Thoracic aorta (tissue), 2 donors: ENCODE measurements around the gene KCNJ11. TPM values are rescaled to one million over a fixed set of nuclear protein-coding genes. Genes with fewer than 3 reads are reported as not detected.

Source experiments
- ATAC-seq: fragments of 150-250 bp; one replicate; pipeline ENCODE4 v1.8.0; 2017; ENCODE audit warnings: low read depth; ENCODE audit not compliant: insufficient number of reproducible peaks, low FRiP score
- DNase-seq: peaks from one replicate; pipeline ENCODE4 v3.0.0-alpha.2; 2020; ENCODE audit warnings: low spot score
- H3K27ac ChIP-seq, 2 donors: fragments of 200-600 bp; sonication (generic); 1 replicate in 1 of 2; 2 replicates in 1 of 2; pipeline ENCODE4 v1.5.1; 2016; ENCODE audit warnings: mild to moderate bottlenecking in 2 of 2, moderate library complexity in 2 of 2
- H3K27me3 ChIP-seq: fragments of 200-600 bp; sonication (generic); replicated peaks from 2 replicates; pipeline ENCODE4 v1.6.0; 2016; ENCODE audit warnings: mild to moderate bottlenecking; ENCODE audit not compliant: insufficient read depth
- H3K36me3 ChIP-seq: fragments of 200-600 bp; sonication (generic); one replicate; pipeline ENCODE4 v1.5.1; 2016
- H3K4me1 ChIP-seq, 2 donors: fragments of 200-600 bp; sonication (generic); 1 replicate in 1 of 2; 2 replicates in 1 of 2; pipeline versions ENCODE4 v1.5.1 to v1.6.0; 2016; ENCODE audit warnings: low read depth in 2 of 2, mild to moderate bottlenecking in 1 of 2; ENCODE audit not compliant: control insufficient read depth in 1 of 2
- H3K4me3 ChIP-seq: fragments of 200-600 bp; sonication (generic); 2 replicates; pipeline ENCODE4 v1.5.1; 2016; ENCODE audit warnings: mild to moderate bottlenecking
- H3K9me3 ChIP-seq: fragments of 200-600 bp; sonication (generic); 2 replicates; pipeline ENCODE4 v1.5.1; 2016
- CTCF ChIP-seq: fragments of 200-600 bp; sonication (generic); IDR thresholded peaks from one replicate; pipeline ENCODE4 v1.5.1; 2019; ENCODE audit warnings: antibody characterized with exemption
- total RNA-seq, 2 donors: library from RNA; depleted of rRNA; stranded (reverse); fragments of >200 nt; gene quantifications; one replicate each; pipeline versions ENCODE4 v1.1.0 to v1.2.3, GENCODE V29; 2016

Gene KCNJ11
- total RNA-seq, 2 donors from 2014 or later, result 2.5 to 2.7 TPM

GRCh38 chr11:17418444-17419081 lies 30.1 kb upstream of the KCNJ11 start:
- ATAC-seq (no peak), DNase-seq (no peak)
- H3K4me1 ChIP-seq, result peaks cover 0 to 12% of the 10 kb centered on the region in 2 donors
- H3K27ac ChIP-seq, result no peak overlapping the region
- no peaks in the 10 kb centered on the region for H3K27me3 ChIP-seq
- no peak for TF ChIP-seq CTCF
- no peaks in the 10 kb centered on the region for H3K36me3 ChIP-seq
- H3K4me3 ChIP-seq, result no peak overlapping the region
- H3K9me3 ChIP-seq, result no peaks in the 10 kb centered on the region

- H3K4me3 ChIP-seq, result no peak overlapping the region
- no peaks in the 10 kb centered on the region for H3K36me3 ChIP-seq
- DNase-seq (no peak), ATAC-seq (no peak)
- H3K9me3 ChIP-seq, result no peaks in the 10 kb centered on the region
- TF ChIP-seq CTCF, result no peak
- no peaks in the 10 kb centered on the region for H3K27me3 ChIP-seq
- H3K27ac ChIP-seq, result no peak overlapping the region
- peaks cover 0 to 6% of the 10 kb centered on the region in 2 donors for H3K4me1 ChIP-seq
These were observed 28.0 kb upstream of the KCNJ11 start for GRCh38 chr11:17416492-17416891.

GRCh38 chr11:17415523-17416104 lies 27.2 kb upstream of the KCNJ11 start:
- no peak for TF ChIP-seq CTCF
- Histone ChIP-seq H3K4me3 (no peak overlapping the region), H3K27me3 (no peaks in the 10 kb centered on the region), H3K36me3 (no peaks in the 10 kb centered on the region), H3K4me1 (no peaks in the 10 kb centered on the region), H3K9me3 (no peaks in the 10 kb centered on the region), H3K27ac (no peak overlapping the region)
- ATAC-seq (no peak), DNase-seq (no peak)

- no peak for TF ChIP-seq CTCF
- Histone ChIP-seq H3K27me3 (no peaks in the 10 kb centered on the region), H3K4me1 (no peaks in the 10 kb centered on the region), H3K36me3 (no peaks in the 10 kb centered on the region), H3K4me3 (no peak overlapping the region), H3K27ac (no peak overlapping the region), H3K9me3 (no peaks in the 10 kb centered on the region)
- no peak for ATAC-seq
- DNase-seq, result no peak
These were observed 26.5 kb upstream of the KCNJ11 start for GRCh38 chr11:17414992-17415391.

- Histone ChIP-seq H3K27ac (no peak overlapping the region), H3K4me1 (no peaks in the 10 kb centered on the region), H3K4me3 (no peak overlapping the region), H3K9me3 (no peaks in the 10 kb centered on the region), H3K27me3 (no peaks in the 10 kb centered on the region), H3K36me3 (no peaks in the 10 kb centered on the region)
- no peak for TF ChIP-seq CTCF
- DNase-seq (no peak), ATAC-seq (no peak)
These were observed 25.9 kb upstream of the KCNJ11 start for GRCh38 chr11:17414317-17414737.
